ENCODE data around the gene FREY1.

FREY1 gene

DNA sequence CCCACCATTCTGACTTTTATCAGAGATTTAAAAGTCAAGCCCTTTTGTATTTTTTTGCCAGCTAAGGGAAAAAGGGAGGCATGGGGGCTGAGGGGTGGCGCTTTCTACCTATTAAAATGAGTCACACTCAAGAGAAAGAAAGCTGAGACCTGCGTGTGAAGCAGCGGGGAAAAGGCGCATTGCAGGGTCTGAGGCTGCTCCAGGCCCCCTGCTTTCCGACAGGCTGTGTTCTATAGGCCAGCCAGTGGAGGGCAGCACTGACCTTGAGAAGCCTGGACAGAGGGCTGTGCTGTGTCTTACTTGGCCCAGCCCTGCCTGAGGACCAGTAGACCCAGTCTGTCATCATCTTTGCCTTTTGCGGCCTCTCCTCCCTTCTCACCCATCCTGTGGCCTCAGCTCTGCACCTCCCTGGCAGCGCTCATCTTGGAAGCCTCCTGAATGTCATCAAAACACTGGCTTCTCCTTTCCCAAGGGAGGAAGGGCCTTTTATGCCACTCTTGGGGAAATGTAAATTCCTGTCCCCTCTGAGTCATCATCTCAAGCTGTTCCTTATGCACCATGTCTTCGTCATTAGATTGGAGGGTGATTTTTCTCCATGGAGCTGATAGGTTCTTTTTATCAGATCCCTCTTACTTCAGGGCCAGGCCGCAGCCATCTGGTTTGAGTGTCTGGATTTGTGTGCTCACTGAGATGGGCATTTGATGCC lies 34.3 kb downstream of the FREY1 start:
- no peak for DNase-seq (ENCODE audit: low read depth in 2 of 2, low spot score in 1 of 2)

- no peak for DNase-seq (ENCODE audit: low read depth in 2 of 2, low spot score in 1 of 2)
These were observed 35.4 kb downstream of the FREY1 start for GRCh38 chr11:45871638-45872037.

DNA sequence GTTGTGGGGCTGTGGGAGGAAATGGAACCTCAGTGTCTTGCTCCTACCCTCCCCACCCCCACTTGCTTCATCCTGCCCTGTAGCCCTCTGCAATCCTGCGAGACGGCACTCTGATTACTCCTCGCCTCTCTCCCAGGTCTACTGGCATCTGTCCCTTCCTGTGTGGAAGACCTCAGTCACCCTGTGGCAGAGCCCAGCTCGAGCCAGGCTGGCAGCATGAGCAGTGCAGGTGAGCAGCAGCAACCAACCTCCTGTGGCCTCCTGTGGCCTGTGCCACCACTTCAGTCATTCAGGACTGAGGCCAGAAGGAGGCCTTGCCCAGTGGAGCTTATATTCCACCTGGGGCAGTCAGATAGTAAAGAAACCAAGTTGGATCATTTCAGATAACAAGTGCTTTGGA lies 36.4 kb downstream of the FREY1 start:
- DNase-seq (ENCODE audit: low read depth in 2 of 2, low spot score in 1 of 2): no peak

GRCh38 chr11:45869551-45869950 lies 37.5 kb downstream of the FREY1 start:
- no peak for DNase-seq (ENCODE audit: low read depth in 2 of 2, low spot score in 1 of 2)

DNA sequence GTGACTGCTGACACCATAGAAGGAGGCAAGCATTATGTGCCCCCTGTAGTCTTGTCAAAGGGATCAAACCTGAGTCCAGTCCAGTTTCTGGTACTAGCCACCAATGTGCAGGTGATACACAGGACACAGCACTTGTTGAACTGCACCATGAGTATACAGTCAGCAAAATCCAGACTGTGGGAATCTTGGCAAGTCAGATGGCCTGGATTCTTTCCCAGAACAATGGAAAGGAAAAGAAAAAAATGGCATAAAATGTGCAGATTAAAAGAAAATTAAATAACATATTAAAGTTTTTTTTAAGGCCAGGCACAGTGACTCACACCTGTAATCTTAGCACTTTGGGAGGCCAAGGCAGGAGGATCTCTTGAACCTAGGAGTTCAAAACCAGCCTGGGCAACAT lies 43.0 kb downstream of the FREY1 start:
- DNase-seq (ENCODE audit: low read depth in 2 of 2, low spot score in 1 of 2): no peak

DNA sequence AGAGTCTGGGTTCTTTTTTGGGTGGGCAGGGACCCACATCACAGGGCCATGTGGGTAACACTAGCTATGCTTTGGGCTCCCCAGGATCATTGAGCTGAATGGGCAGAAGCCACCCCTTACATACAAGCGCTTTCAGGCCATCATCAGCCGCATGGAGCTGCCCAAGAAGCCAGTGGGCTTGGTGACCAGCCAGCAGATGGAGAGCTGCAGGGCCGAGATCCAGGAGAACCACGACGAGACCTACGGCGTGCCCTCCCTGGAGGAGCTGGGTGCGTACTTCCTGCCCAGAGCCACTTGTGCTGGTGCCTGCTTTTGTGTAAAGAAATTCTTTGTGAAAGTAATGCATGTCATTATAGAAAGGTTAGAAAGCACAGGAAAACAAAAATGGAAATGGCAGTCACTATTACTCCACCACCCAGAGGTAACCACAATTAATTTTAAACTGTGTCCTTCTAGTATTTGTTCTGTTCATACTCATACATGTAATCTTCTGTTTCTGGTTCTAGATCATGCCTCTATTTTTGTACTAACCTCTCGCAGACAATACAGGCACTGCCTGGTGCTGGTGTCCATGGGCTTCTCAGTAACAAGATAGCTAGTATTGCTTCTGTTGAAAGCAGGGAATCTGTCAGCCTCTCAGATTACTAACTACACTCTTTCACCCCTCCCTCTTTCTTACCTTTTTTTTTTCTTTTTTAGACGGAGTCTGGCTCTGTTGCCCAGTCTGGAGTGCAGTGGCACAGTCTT lies 46.1 kb downstream of the FREY1 start:
- DNase-seq (ENCODE audit: low read depth in 2 of 2, low spot score in 1 of 2): no peak

GRCh38 chr11:45860348-45860747 lies 46.7 kb downstream of the FREY1 start:
- no peak for DNase-seq (ENCODE audit: low read depth in 2 of 2, low spot score in 1 of 2)

DNA sequence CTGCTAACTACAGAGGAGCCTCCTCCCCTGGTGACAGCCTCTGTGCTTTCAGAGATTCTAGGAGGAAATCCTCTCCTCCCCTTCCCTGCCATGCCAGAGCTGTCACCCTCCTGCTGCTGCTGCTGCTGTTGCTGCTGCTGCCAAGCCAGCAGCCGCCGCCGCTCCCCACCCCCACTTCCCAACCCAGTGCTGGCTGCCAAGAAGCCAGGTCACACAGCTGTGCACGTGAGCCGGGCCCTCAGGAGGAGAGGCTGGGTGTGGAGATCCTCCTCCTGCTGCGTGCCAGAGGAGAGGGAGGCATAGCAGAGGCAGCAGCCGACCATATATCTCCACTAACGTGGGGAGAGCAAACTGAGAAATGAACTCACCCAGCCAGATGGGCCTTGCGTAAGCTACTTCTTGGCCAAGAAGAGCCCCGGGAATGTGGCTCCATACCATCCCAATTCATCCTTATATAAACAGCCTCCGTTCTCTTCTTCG lies 47.4 kb downstream of the FREY1 start:
- no peak for DNase-seq (ENCODE audit: low read depth in 2 of 2, low spot score in 1 of 2)

GRCh38 chr11:45858751-45859398 lies 48.2 kb downstream of the FREY1 start:
- DNase-seq (ENCODE audit: low read depth in 2 of 2, low spot score in 1 of 2): no peak

DNA sequence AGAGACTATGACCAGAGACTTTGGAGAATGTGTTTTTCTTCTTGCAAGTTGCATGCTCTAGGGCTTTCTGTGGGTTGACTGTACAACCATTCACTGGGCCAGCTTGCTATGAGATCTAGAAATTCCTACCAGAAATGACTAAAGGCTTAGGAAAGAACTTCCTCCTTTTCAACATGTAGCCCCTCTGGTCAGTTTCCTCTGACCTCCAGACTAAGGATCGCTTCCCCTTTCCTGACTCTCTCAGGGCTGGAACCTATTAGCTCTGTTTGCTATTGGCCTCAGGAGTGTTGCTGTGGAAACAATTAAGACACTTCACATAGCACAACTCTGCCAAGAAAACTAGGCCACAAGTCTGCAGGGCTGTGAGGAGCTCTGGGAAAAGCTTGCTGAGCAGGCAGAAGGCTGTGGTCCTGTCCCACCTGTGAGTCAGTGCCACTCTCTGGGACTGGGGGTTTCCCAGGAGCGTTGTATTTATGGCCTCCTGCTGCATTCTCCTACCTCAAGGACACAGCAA lies 49.1 kb downstream of the FREY1 start:
- DNase-seq (ENCODE audit: low read depth in 2 of 2, low spot score in 1 of 2): no peak

All from stimulated activated CD8-positive, alpha-beta memory T cell treated with anti-CD3 and anti-CD28 coated beads, Interleukin-4, amount 100 ng/mL, for 4 hours (primary cell).